Sigmoid colon (tissue), 7 donors: ENCODE data around the gene RHBDL3. TPM values are rescaled to one million over a fixed set of nuclear protein-coding genes. Genes with fewer than 3 reads are reported as not detected.

ENCODE experiments used
- DNase-seq: peaks from one replicate; pipeline ENCODE4 v3.0.0-alpha.2; 2019
- H3K27ac ChIP-seq, 4 donors: fragments of 200-600 bp; sonication (generic); one replicate each; pipeline ENCODE4 v1.5.1; 2016 to 2019; ENCODE audit warnings: mild to moderate bottlenecking in 1 of 4
- H3K27me3 ChIP-seq, 3 donors: fragments of 200-600 bp; sonication (generic); one replicate each; pipeline ENCODE4 v1.5.1; 2019; ENCODE audit warnings: mild to moderate bottlenecking in 1 of 3
- H3K36me3 ChIP-seq, 4 donors: fragments of 200-600 bp; sonication (generic); one replicate each; pipeline ENCODE4 v1.5.1; 2016 to 2019
- H3K4me1 ChIP-seq, 4 donors: fragments of 200-600 bp; sonication (generic); one replicate each; pipeline ENCODE4 v1.5.1; 2017 to 2019
- H3K4me3 ChIP-seq, 4 donors: fragments of 200-600 bp; sonication (generic); one replicate each; pipeline ENCODE4 v1.5.1; 2017 to 2019; ENCODE audit warnings: mild to moderate bottlenecking in 2 of 4, moderate library complexity in 1 of 4
- H3K9me3 ChIP-seq, 4 donors: fragments of 200-600 bp in 3 of 4; sonication (generic) in 3 of 4; one replicate each; pipeline versions ENCODE4 v1.5.1 to v1.6.1; 2013 to 2019
- CTCF ChIP-seq, 4 experiments: fragments of 450-650 bp in 3 of 4; fragments of 200-600 bp in 1 of 4; IDR thresholded peaks; one replicate each; pipeline ENCODE4 v1.5.1; 2016 to 2019; ENCODE audit warnings: antibody characterized with exemption in 4 of 4, mild to moderate bottlenecking in 3 of 4, moderate library complexity in 2 of 4
- EP300 ChIP-seq, 4 donors: sonication (generic); formaldehyde crosslinking; IDR thresholded peaks; one replicate each; pipeline ENCODE4 v1.6.1; 2017; ENCODE audit warnings: antibody characterized with exemption in 4 of 4
- POLR2A ChIP-seq, 2 donors: fragments of 450-650 bp; IDR thresholded peaks; one replicate each; pipeline ENCODE4 v1.6.1; 2016; ENCODE audit warnings: antibody characterized with exemption in 2 of 2, mild to moderate bottlenecking in 2 of 2, moderate library complexity in 2 of 2
- POLR2AphosphoS5 ChIP-seq, 4 donors: sonication (generic); formaldehyde crosslinking; IDR thresholded peaks; one replicate each; pipeline ENCODE4 v1.6.1; 2017; ENCODE audit warnings: antibody characterized with exemption in 4 of 4
- WGBS, 2 donors: extraction: QIAGEN DNeasy Blood & Tissue Kit; methylation state at CpG; one replicate each; pipeline ENCODE4 v1.1.7; 2013; 5-methylcytosine and 5-hydroxymethylcytosine counted together
- intact Hi-C: fragments of 100-400 bp; cut with DNase I; formaldehyde crosslinking; loops from one replicate; pipeline ENCODE4 v1.15.1; 2023
- polyA plus RNA-seq, 3 donors: library from polyadenylated mRNA; stranded (reverse); fragments of 200-250 nt; gene quantifications; one replicate each; pipeline ENCODE4 v1.2.3, GENCODE V29; 2013
- total RNA-seq, 4 donors: library from RNA; depleted of rRNA; stranded (reverse); fragments of >200 nt; gene quantifications; one replicate each; pipeline ENCODE4 v1.1.0, GENCODE V29; 2016
- donor health status: healthy with polysubstance abuse.
- donor health status: Bipolar disorder and iron deficiency.
- donor health status: healthy.

Gene RHBDL3
- total and polyA plus RNA-seq, 7 donors = 0.23 to 0.83 (median 0.61) TPM; not detected in 1

GRCh38 chr17:32279891-32280716 lies 14.5 kb downstream of the RHBDL3 start:
- TF ChIP-seq EP300 (IDR thresholded peaks at IDR 0.05) (no peak), CTCF (IDR thresholded peaks at IDR 0.05) (no peak), POLR2A (IDR thresholded peaks at IDR 0.05) (no peak), POLR2AphosphoS5 (IDR thresholded peaks at IDR 0.05) (no peak)
- Histone ChIP-seq H3K27ac (no peak overlapping the region), H3K27me3 (peaks cover 0 to 16% (median 0%) of the 10 kb centered on the region in 3 donors), H3K36me3 (no peaks in the 10 kb centered on the region), H3K4me1 (peaks cover 0 to 4% (median 0%) of the 10 kb centered on the region in 4 donors), H3K9me3 (no peaks in the 10 kb centered on the region), H3K4me3 (no peak overlapping the region)
- intact Hi-C loops = no loop called here
- DNase-seq = no peak
- WGBS, 2 donors = 87 to 90% methylated on average over 21 of the region's 21 CpGs

GRCh38 chr17:32281011-32281451 lies 15.4 kb downstream of the RHBDL3 start:
- H3K36me3 ChIP-seq = no peaks in the 10 kb centered on the region
- H3K27ac ChIP-seq = no peak overlapping the region
- WGBS, 2 donors = 30 to 68% methylated on average over 9 of the region's 9 CpGs
- TF ChIP-seq EP300 (IDR thresholded peaks at IDR 0.05) (no peak), POLR2A (IDR thresholded peaks at IDR 0.05) (no peak), POLR2AphosphoS5 (IDR thresholded peaks at IDR 0.05) (no peak), CTCF (IDR thresholded peaks at IDR 0.05) (no peak)
- H3K4me3 ChIP-seq = no peak overlapping the region
- no peak for DNase-seq
- peaks cover 0 to 4% (median 0%) of the 10 kb centered on the region in 4 donors for H3K4me1 ChIP-seq
- peaks cover 0 to 7% (median 0%) of the 10 kb centered on the region in 3 donors for H3K27me3 ChIP-seq
- intact Hi-C loops = no loop called here
- no peaks in the 10 kb centered on the region for H3K9me3 ChIP-seq

GRCh38 chr17:32283745-32284201 lies 18.1 kb downstream of the RHBDL3 start:
- intact Hi-C loops = no loop called here
- DNase-seq = no peak
- 69 to 79% methylated on average over 20 of the region's 20 CpGs for WGBS, 2 donors
- H3K36me3 ChIP-seq = no peaks in the 10 kb centered on the region
- H3K4me3 ChIP-seq = no peak overlapping the region
- peaks cover 0 to 4% (median 0%) of the 10 kb centered on the region in 3 donors for H3K27me3 ChIP-seq
- peaks cover 0 to 4% (median 0%) of the 10 kb centered on the region in 4 donors for H3K4me1 ChIP-seq
- TF ChIP-seq POLR2AphosphoS5 (IDR thresholded peaks at IDR 0.05) (no peak), CTCF (IDR thresholded peaks at IDR 0.05) (no peak), POLR2A (IDR thresholded peaks at IDR 0.05) (no peak), EP300 (IDR thresholded peaks at IDR 0.05) (no peak)
- no peak overlapping the region for H3K27ac ChIP-seq
- H3K9me3 ChIP-seq = no peaks in the 10 kb centered on the region

GRCh38 chr17:32285306-32285705 lies 19.7 kb downstream of the RHBDL3 start:
- peaks cover 0 to 4% (median 0%) of the 10 kb centered on the region in 3 donors for H3K27me3 ChIP-seq
- no peaks in the 10 kb centered on the region for H3K36me3 ChIP-seq
- TF ChIP-seq EP300 (IDR thresholded peaks at IDR 0.05) (no peak), POLR2AphosphoS5 (IDR thresholded peaks at IDR 0.05) (no peak), CTCF (IDR thresholded peaks at IDR 0.05) (no peak), POLR2A (IDR thresholded peaks at IDR 0.05) (no peak)
- H3K4me1 ChIP-seq = peaks cover 0 to 4% (median 0%) of the 10 kb centered on the region in 4 donors
- DNase-seq = no peak
- intact Hi-C loops = no loop called here
- no peaks in the 10 kb centered on the region for H3K9me3 ChIP-seq
- H3K4me3 ChIP-seq = no peak overlapping the region
- 88 to 91% methylated on average over 8 of the region's 8 CpGs for WGBS, 2 donors
- no peak overlapping the region for H3K27ac ChIP-seq
